Calu3 (cell line): ENCODE results near the gene C1QTNF6. TPM values are rescaled to one million over a fixed set of nuclear protein-coding genes. Genes with fewer than 3 reads are reported as not detected.

Experiments used
- BruUV-seq: library from RNA; stranded (reverse); fragments of 400-500 nt; replicated peaks from 2 replicates; lab custom pipeline; 2021; lab: Mats Ljungman, UMichigan
- CTCF ChIA-PET: fragments of 300-600 bp; sonication (Branson Sonifier 250); formaldehyde crosslinking; loops from one replicate; lab custom pipeline; 2022; ENCODE audit warnings: antibody characterized with exemption; lab: Charles Lee
- DNase-seq: peaks from one replicate; pipeline ENCODE4 v3.0.0; 2022
- H3K27ac Mint-ChIP-seq: one replicate; pipeline ENCODE4 v1.8.0; 2022; ENCODE audit warnings: mixed read lengths; ENCODE audit not compliant: unreplicated experiment
- H3K27me3 Mint-ChIP-seq: one replicate; pipeline ENCODE4 v1.8.0; 2022; ENCODE audit warnings: mixed read lengths; ENCODE audit not compliant: unreplicated experiment
- H3K36me3 Mint-ChIP-seq: one replicate; pipeline ENCODE4 v1.8.0; 2022; ENCODE audit warnings: mild to moderate bottlenecking, moderate library complexity, mixed read lengths; ENCODE audit not compliant: insufficient read depth, unreplicated experiment
- H3K4me1 Mint-ChIP-seq: one replicate; pipeline ENCODE4 v1.8.0; 2022; ENCODE audit warnings: mild to moderate bottlenecking, low read depth, mixed read lengths; ENCODE audit not compliant: unreplicated experiment
- H3K4me3 Mint-ChIP-seq: one replicate; pipeline ENCODE4 v1.8.0; 2022; ENCODE audit warnings: mild to moderate bottlenecking, low read depth, moderate library complexity, mixed read lengths; ENCODE audit not compliant: unreplicated experiment
- H3K9me3 Mint-ChIP-seq: one replicate; pipeline ENCODE4 v1.8.0; 2022; ENCODE audit warnings: low read depth, mixed read lengths; ENCODE audit not compliant: unreplicated experiment
- intact Hi-C: fragments of 100-400 bp; cut with micrococcal nuclease; formaldehyde crosslinking; loops from one replicate; pipeline ENCODE4 v1.10.0; 2022; ENCODE audit not compliant: unreplicated experiment
- total RNA-seq: library from RNA; stranded (reverse); gene quantifications from 2 replicates; pipeline ENCODE4 v1.2.3, GENCODE V29; 2022
- TF ChIP-seq, protein P1 (sequence below): fragments of 200-600 bp; IDR thresholded peaks from one replicate; pipeline ENCODE4 v1.8.0; 2022; ENCODE audit warnings: antibody characterized with exemption; ENCODE audit not compliant: unreplicated experiment

Gene C1QTNF6
- total RNA-seq, 1 experiment from 2014 or later, result 6.2 TPM

DNA sequence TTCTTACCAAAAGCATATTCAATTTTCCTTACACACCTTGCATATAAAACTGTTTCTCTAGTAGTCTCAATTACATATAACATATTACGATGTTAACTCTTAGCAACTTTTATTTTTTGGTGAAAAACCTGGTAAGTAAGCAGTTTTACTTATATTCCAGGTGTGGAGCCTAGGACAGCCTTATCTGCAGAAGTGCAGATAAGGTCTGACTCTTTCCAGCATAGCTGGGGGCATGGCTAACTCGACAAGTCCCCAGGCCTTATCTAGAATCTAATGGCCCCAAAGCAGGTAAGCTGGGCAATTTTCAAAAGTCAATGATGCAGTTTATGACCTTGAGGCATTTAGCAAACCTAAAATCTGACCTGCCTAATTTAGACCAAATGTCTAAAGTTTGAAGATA is 4.2 kb upstream of the C1QTNF6 start:
- intact Hi-C loops, result no loop called here
- no peak for DNase-seq
- BruUV-seq, result no TSS peak

DNA sequence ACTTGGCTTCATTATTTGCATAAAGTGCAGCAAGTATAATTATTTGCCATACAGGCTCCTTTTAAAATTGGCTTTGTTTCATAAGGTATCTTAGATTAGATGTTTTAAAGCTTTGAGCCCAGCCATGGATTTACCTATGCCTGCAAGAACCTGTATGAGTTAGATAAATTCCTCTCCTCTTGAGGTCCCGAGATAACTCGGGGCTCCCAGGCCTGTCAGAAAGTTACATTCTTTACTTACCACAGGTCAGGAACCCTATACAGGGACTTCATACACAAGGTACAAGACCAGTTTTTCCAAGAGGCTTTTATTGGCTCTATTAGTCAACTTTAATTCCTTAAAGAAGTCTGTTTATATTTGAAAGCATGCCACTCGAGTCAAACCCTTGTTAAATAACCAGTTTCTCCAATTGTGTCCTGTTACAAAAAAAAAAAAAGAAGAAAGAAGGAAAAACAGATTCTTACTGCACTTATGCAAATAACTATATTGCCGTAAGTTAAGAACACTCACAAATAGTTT is 2.3 kb upstream of the C1QTNF6 start:
- Mint-ChIP-seq H3K27me3 (no peaks in the 10 kb centered on the region), H3K4me1 (peaks cover 60% of the 10 kb centered on the region), H3K4me3 (no peak overlapping the region), H3K9me3 (no peaks in the 10 kb centered on the region), H3K27ac (no peak overlapping the region), H3K36me3 (peaks cover 14% of the 10 kb centered on the region)
- no TSS peak for BruUV-seq
- CTCF ChIA-PET, result interaction anchor here (1.4 to 3.0 kb wide), 2 partner anchors 7 to 9 kb away, joined by 4 to 9 read pairs; no protein-coding TSS in a partner anchor
- TF ChIP-seq, protein P1, sequence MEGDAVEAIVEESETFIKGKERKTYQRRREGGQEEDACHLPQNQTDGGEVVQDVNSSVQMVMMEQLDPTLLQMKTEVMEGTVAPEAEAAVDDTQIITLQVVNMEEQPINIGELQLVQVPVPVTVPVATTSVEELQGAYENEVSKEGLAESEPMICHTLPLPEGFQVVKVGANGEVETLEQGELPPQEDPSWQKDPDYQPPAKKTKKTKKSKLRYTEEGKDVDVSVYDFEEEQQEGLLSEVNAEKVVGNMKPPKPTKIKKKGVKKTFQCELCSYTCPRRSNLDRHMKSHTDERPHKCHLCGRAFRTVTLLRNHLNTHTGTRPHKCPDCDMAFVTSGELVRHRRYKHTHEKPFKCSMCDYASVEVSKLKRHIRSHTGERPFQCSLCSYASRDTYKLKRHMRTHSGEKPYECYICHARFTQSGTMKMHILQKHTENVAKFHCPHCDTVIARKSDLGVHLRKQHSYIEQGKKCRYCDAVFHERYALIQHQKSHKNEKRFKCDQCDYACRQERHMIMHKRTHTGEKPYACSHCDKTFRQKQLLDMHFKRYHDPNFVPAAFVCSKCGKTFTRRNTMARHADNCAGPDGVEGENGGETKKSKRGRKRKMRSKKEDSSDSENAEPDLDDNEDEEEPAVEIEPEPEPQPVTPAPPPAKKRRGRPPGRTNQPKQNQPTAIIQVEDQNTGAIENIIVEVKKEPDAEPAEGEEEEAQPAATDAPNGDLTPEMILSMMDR, result no peak
- no peak for DNase-seq
- intact Hi-C loops, result no loop called here

More for the DNA sequence above, 4.2 kb upstream of the C1QTNF6 start:
- no peak overlapping the region for H3K4me3 Mint-ChIP-seq
- peaks cover 6% of the 10 kb centered on the region for H3K36me3 Mint-ChIP-seq
- H3K9me3 Mint-ChIP-seq, result no peaks in the 10 kb centered on the region
- H3K27ac Mint-ChIP-seq, result no peak overlapping the region
- peaks cover 66% of the 10 kb centered on the region for H3K4me1 Mint-ChIP-seq
- TF ChIP-seq, protein P1, result no peak
- CTCF ChIA-PET, result interaction anchor here (0.5 kb wide), 1 partner anchor 56 kb away, joined by 6 read pairs; no protein-coding TSS in a partner anchor
- no peaks in the 10 kb centered on the region for H3K27me3 Mint-ChIP-seq

DNA sequence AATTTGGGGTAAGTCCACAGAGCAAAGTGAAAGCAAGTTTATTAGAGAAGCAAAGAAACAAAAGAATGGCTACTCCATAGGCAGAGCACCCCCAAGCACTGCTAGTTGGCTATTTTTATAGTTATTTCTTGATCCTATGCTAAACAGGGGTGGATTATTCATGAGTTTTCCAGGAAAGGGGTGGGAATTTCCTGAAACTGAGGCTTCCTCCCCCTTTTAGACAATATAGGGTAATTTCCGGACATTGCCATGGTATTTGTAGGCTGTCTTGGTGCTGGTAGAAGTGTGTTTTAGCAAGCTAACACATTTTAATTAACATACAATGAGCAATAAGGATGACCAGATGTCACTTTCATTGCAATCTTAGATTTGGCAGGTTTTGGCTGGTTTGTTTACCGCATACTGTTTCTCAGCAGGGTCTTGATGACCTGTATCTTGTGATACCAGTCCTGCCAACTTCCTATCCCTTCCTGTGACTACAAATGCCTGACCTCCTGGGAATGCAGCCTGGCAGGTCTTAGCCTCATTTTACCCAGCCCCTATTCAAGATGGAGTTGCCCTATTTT is 937 bp upstream of the C1QTNF6 start:
- peaks cover 14% of the 10 kb centered on the region for H3K36me3 Mint-ChIP-seq
- H3K4me3 Mint-ChIP-seq, result peak overlapping the region; percentile 67
- DNase-seq, result peak; percentile 35
- no TSS peak for BruUV-seq
- H3K4me1 Mint-ChIP-seq, result peaks cover 49% of the 10 kb centered on the region
- TF ChIP-seq, protein P1, result no peak
- intact Hi-C loops, result no loop called here
- CTCF ChIA-PET, result interaction anchor here (0.8 to 3.0 kb wide), 3 partner anchors 9 to 11 kb away, joined by 3 to 9 read pairs (median 4); no protein-coding TSS in a partner anchor
- no peaks in the 10 kb centered on the region for H3K9me3 Mint-ChIP-seq
- no peaks in the 10 kb centered on the region for H3K27me3 Mint-ChIP-seq
- peak overlapping the region; percentile 95 for H3K27ac Mint-ChIP-seq

DNA sequence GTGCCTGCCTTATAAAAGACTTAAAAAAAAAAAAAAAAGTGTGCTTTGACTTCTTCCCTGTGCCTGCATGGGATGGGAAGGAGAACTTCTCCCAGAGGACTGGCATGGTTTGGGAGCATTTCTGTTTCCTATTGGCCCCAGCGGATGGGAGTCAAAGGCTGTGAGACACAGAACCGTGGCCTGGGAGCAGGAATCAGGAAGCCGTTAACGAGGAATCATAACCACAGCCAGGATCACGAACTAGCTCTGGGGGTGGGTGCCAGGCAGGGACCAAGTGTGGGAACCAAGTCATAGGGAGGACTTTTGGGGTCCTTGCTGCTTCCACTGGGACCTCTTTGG is 526 bp downstream of the C1QTNF6 start:
- BruUV-seq, result no TSS peak
- Mint-ChIP-seq H3K9me3 (no peaks in the 10 kb centered on the region), H3K4me1 (peaks cover 56% of the 10 kb centered on the region), H3K36me3 (peaks cover 14% of the 10 kb centered on the region), H3K27me3 (no peaks in the 10 kb centered on the region), H3K27ac (peak overlapping the region; percentile 95), H3K4me3 (peak overlapping the region; percentile 67)
- TF ChIP-seq, protein P1, result no peak
- DNase-seq, result no peak
- CTCF ChIA-PET, result interaction anchor here (0.7 to 3.0 kb wide), 3 partner anchors 10 to 65 kb away, joined by 4 to 12 read pairs (median 9); no protein-coding TSS in a partner anchor
- intact Hi-C loops, result no loop called here
